NCI-H510A treated with DMSO at 0.1 percent for 48 hours (cell line): Measurements from ENCODE around the gene MSRB3.
"Not testable (repeated sequence)": the region's sequence is repeated elsewhere in the genome, so short reads cannot be mapped to it uniquely, and the experiment has no call there.

Experiments used
- DNase-seq: peaks from one replicate; lab custom pipeline; 2025; lab: John Stamatoyannopoulos, UW

The MSRB3 gene

GRCh38 chr12:65287426-65287825 lies 8.9 kb downstream of the MSRB3 start:
- DNase-seq: no peak

- DNase-seq: no peak
Measured at GRCh38 chr12:65292241-65292640, 13.8 kb downstream of the MSRB3 start.

GRCh38 chr12:65293735-65294134 lies 15.3 kb downstream of the MSRB3 start:
- no peak for DNase-seq

GRCh38 chr12:65294641-65295262 lies 16.3 kb downstream of the MSRB3 start:
- no peak for DNase-seq

- no peak for DNase-seq
Measured at GRCh38 chr12:65296508-65297265, 18.2 kb downstream of the MSRB3 start.

- no peak for DNase-seq
Measured at GRCh38 chr12:65300097-65300496, 21.6 kb downstream of the MSRB3 start.

GRCh38 chr12:65300679-65301349 lies 22.3 kb downstream of the MSRB3 start:
- no peak for DNase-seq

- DNase-seq: no peak
Measured at GRCh38 chr12:65302891-65303290, 24.4 kb downstream of the MSRB3 start.

GRCh38 chr12:65305346-65305950 lies 27.0 kb downstream of the MSRB3 start:
- no peak for DNase-seq

- peak; percentile 30 for DNase-seq
Measured at GRCh38 chr12:65306366-65307168, 28.1 kb downstream of the MSRB3 start.

GRCh38 chr12:65307169-65307501 lies 28.7 kb downstream of the MSRB3 start:
- no peak for DNase-seq

- DNase-seq: no peak
Measured at GRCh38 chr12:65308006-65308405, 29.5 kb downstream of the MSRB3 start.

- no peak for DNase-seq
Measured at GRCh38 chr12:65308601-65309071, 30.2 kb downstream of the MSRB3 start.

GRCh38 chr12:65311260-65311659 lies 32.8 kb downstream of the MSRB3 start:
- no peak for DNase-seq

- peak; percentile 43 for DNase-seq
Measured at GRCh38 chr12:65313719-65314317, 35.3 kb downstream of the MSRB3 start.

GRCh38 chr12:65315238-65315637 lies 36.8 kb downstream of the MSRB3 start:
- not testable (repeated sequence) for DNase-seq

- no peak for DNase-seq
Measured at GRCh38 chr12:65318186-65318685, 39.8 kb downstream of the MSRB3 start.

- no peak for DNase-seq
Measured at GRCh38 chr12:65319688-65320200, 41.3 kb downstream of the MSRB3 start.

GRCh38 chr12:65323070-65323469 lies 44.6 kb downstream of the MSRB3 start:
- DNase-seq: no peak

- no peak for DNase-seq
Measured at GRCh38 chr12:65324056-65324455, 45.6 kb downstream of the MSRB3 start.

- DNase-seq: no peak
Measured at GRCh38 chr12:65324551-65324950, 46.1 kb downstream of the MSRB3 start.
